Measurements from ENCODE around the gene TDRD3.
A peak's percentile ranks its signal among the peaks of the same experiment; 100 is the strongest.
"Not testable (repeated sequence)": the region's sequence is repeated elsewhere in the genome, so short reads cannot be mapped to it uniquely, and the experiment has no call there.

The TDRD3 gene

GRCh38 chr13:60370343-60370742, 26.7 kb upstream of the TDRD3 start:
- H3K4me3 ChIP-seq (ENCODE audit: low read depth, low read length) = no peak overlapping the region
- no peak for DNase-seq (ENCODE audit: low read depth)

GRCh38 chr13:60372141-60372540, 24.9 kb upstream of the TDRD3 start:
- TF ChIP-seq MAX (IDR thresholded peaks at IDR 0.05; ENCODE audit: low read depth, low read length) (no peak), MYC (IDR thresholded peaks at IDR 0.05; ENCODE audit: low read depth, low read length) (no peak), POLR2A (IDR thresholded peaks at IDR 0.05; ENCODE audit: extremely low read depth, insufficient read length) (no peak), CTCF (IDR thresholded peaks at IDR 0.05; ENCODE audit: low read depth, low read length) (no peak)
- no peak for DNase-seq (ENCODE audit: low read depth)
- no peak overlapping the region for H3K4me3 ChIP-seq (ENCODE audit: low read depth, low read length)

More at GRCh38 chr13:60370343-60370742, 26.7 kb upstream of the TDRD3 start:
- TF ChIP-seq POLR2A (IDR thresholded peaks at IDR 0.05; ENCODE audit: extremely low read depth, insufficient read length) = no peak
- TF ChIP-seq MYC (IDR thresholded peaks at IDR 0.05; ENCODE audit: low read depth, low read length) = no peak
- no peak for TF ChIP-seq CTCF (IDR thresholded peaks at IDR 0.05; ENCODE audit: low read depth, low read length)
- no peak for TF ChIP-seq MAX (IDR thresholded peaks at IDR 0.05; ENCODE audit: low read depth, low read length)

- peak; percentile 9 for DNase-seq (ENCODE audit: low read depth)
- H3K4me3 ChIP-seq (ENCODE audit: low read depth, low read length) = not testable (repeated sequence)
These were observed 17.7 kb upstream of the TDRD3 start for GRCh38 chr13:60379282-60379681.

GRCh38 chr13:60379837-60380565, 17.0 kb upstream of the TDRD3 start:
- no peak for DNase-seq (ENCODE audit: low read depth)
- H3K4me3 ChIP-seq (ENCODE audit: low read depth, low read length) = no peak overlapping the region
- TF ChIP-seq CTCF (IDR thresholded peaks at IDR 0.05; ENCODE audit: low read depth, low read length) = no peak
- TF ChIP-seq POLR2A (IDR thresholded peaks at IDR 0.05; ENCODE audit: extremely low read depth, insufficient read length) = no peak
- TF ChIP-seq MAX (IDR thresholded peaks at IDR 0.05; ENCODE audit: low read depth, low read length) = no peak
- no peak for TF ChIP-seq MYC (IDR thresholded peaks at IDR 0.05; ENCODE audit: low read depth, low read length)

- DNase-seq (ENCODE audit: low read depth) = no peak
- H3K4me3 ChIP-seq (ENCODE audit: low read depth, low read length) = no peak overlapping the region
- no peak for TF ChIP-seq CTCF (IDR thresholded peaks at IDR 0.05; ENCODE audit: low read depth, low read length)
- TF ChIP-seq MYC (IDR thresholded peaks at IDR 0.05; ENCODE audit: low read depth, low read length) = no peak
- TF ChIP-seq POLR2A (IDR thresholded peaks at IDR 0.05; ENCODE audit: extremely low read depth, insufficient read length) = no peak
- no peak for TF ChIP-seq MAX (IDR thresholded peaks at IDR 0.05; ENCODE audit: low read depth, low read length)
These were observed 12.1 kb upstream of the TDRD3 start for GRCh38 chr13:60384911-60385310.

GRCh38 chr13:60386250-60386649, 10.8 kb upstream of the TDRD3 start:
- TF ChIP-seq MYC (IDR thresholded peaks at IDR 0.05; ENCODE audit: low read depth, low read length) (no peak), POLR2A (IDR thresholded peaks at IDR 0.05; ENCODE audit: extremely low read depth, insufficient read length) (no peak), CTCF (IDR thresholded peaks at IDR 0.05; ENCODE audit: low read depth, low read length) (no peak), MAX (IDR thresholded peaks at IDR 0.05; ENCODE audit: low read depth, low read length) (no peak)
- no peak for DNase-seq (ENCODE audit: low read depth)
- H3K4me3 ChIP-seq (ENCODE audit: low read depth, low read length) = no peak overlapping the region
